GM06990 (cell line): ENCODE measurements around the gene GYG1.

Experiments
- DNase-seq: peaks from one replicate; pipeline ENCODE4 v3.0.0-alpha.2; 2011; ENCODE audit not compliant: insufficient read length; ENCODE audit errors: extremely low read depth
- H3K27me3 ChIP-seq: replicated peaks from 2 replicates; pipeline ENCODE4 v1.6.0; 2011; ENCODE audit warnings: low read length; ENCODE audit not compliant: control insufficient read depth, insufficient read depth
- H3K36me3 ChIP-seq: 2 replicates; pipeline ENCODE4 v1.5.1; 2011; ENCODE audit warnings: low read length; ENCODE audit not compliant: control insufficient read depth, insufficient read depth
- H3K4me3 ChIP-seq: replicated peaks from 2 replicates; pipeline ENCODE4 v1.5.1; 2011; ENCODE audit warnings: low read depth, mild to moderate bottlenecking, control low read depth, low read length
- TF ChIP-seq, protein P1 (sequence below): IDR thresholded peaks from 2 replicates; pipeline ENCODE4 v1.5.1; 2011; ENCODE audit warnings: low read length, control low read depth, mild to moderate bottlenecking, inconsistent platforms; ENCODE audit not compliant: insufficient read depth, poor library complexity, severe bottlenecking

Gene GYG1

DNA sequence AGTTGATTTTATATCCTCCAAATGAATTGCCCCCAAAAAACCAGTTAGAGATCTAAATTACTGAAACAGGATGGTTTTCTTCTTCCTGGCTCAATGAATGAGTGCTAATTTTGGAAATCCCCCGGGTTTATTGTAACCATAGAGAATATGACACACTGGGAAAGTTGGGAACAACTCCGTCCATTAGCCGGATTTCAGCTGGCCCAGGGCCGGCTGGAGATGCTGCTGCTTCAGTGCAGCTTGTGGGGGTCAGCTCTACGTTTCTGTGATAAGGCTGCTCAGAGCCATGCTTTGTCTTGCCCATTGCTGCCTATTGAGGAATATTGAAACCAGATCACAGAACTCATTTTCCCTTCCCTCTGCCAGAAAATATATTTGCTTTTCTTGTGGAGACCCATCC, 20.3 kb downstream of the GYG1 start:
- DNase-seq, result no peak
- Histone ChIP-seq H3K4me3 (no peak overlapping the region), H3K36me3 (peaks cover 24% of the 10 kb centered on the region), H3K27me3 (no peaks in the 10 kb centered on the region)
- TF ChIP-seq, protein P1, sequence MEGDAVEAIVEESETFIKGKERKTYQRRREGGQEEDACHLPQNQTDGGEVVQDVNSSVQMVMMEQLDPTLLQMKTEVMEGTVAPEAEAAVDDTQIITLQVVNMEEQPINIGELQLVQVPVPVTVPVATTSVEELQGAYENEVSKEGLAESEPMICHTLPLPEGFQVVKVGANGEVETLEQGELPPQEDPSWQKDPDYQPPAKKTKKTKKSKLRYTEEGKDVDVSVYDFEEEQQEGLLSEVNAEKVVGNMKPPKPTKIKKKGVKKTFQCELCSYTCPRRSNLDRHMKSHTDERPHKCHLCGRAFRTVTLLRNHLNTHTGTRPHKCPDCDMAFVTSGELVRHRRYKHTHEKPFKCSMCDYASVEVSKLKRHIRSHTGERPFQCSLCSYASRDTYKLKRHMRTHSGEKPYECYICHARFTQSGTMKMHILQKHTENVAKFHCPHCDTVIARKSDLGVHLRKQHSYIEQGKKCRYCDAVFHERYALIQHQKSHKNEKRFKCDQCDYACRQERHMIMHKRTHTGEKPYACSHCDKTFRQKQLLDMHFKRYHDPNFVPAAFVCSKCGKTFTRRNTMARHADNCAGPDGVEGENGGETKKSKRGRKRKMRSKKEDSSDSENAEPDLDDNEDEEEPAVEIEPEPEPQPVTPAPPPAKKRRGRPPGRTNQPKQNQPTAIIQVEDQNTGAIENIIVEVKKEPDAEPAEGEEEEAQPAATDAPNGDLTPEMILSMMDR, result no peak

GRCh38 chr3:149013726-149014125, 22.4 kb downstream of the GYG1 start:
- peaks cover 24% of the 10 kb centered on the region for H3K36me3 ChIP-seq
- TF ChIP-seq, protein P1, result no peak
- DNase-seq, result no peak
- H3K4me3 ChIP-seq, result no peak overlapping the region
- no peaks in the 10 kb centered on the region for H3K27me3 ChIP-seq

- Histone ChIP-seq H3K36me3 (peaks cover 22% of the 10 kb centered on the region), H3K27me3 (no peaks in the 10 kb centered on the region), H3K4me3 (no peak overlapping the region)
- TF ChIP-seq, protein P1, result no peak
- DNase-seq, result no peak
These were observed 24.1 kb downstream of the GYG1 start for GRCh38 chr3:149015393-149015792.

DNA sequence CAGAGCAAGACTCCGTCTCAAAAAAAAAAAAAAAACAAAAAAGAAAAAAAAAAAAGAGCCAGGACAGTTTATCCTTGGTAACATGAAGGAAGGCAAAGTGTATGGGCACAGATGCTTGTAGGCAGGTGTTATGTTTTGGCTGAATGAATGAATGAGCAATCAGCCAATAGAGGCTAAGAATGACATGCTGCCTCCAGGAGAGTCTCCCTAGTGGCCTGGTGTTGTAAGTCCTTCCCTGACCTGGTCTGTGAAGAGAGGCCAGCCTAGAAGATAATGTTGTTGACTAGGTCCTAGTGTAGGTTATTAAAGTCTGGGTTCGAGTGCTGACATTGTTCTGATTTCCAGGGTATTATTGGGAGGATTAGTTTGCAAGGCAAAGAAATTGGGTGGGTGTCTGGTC, 24.9 kb downstream of the GYG1 start:
- TF ChIP-seq, protein P1, result no peak
- no peaks in the 10 kb centered on the region for H3K27me3 ChIP-seq
- no peak for DNase-seq
- H3K4me3 ChIP-seq, result no peak overlapping the region
- H3K36me3 ChIP-seq, result peaks cover 17% of the 10 kb centered on the region

- Histone ChIP-seq H3K27me3 (no peaks in the 10 kb centered on the region), H3K4me3 (no peak overlapping the region), H3K36me3 (peaks cover 13% of the 10 kb centered on the region)
- no peak for DNase-seq
- TF ChIP-seq, protein P1, result no peak
These were observed 25.6 kb downstream of the GYG1 start for GRCh38 chr3:149016669-149017541.
